Measurements from ENCODE around the gene C11orf16.

DNA sequence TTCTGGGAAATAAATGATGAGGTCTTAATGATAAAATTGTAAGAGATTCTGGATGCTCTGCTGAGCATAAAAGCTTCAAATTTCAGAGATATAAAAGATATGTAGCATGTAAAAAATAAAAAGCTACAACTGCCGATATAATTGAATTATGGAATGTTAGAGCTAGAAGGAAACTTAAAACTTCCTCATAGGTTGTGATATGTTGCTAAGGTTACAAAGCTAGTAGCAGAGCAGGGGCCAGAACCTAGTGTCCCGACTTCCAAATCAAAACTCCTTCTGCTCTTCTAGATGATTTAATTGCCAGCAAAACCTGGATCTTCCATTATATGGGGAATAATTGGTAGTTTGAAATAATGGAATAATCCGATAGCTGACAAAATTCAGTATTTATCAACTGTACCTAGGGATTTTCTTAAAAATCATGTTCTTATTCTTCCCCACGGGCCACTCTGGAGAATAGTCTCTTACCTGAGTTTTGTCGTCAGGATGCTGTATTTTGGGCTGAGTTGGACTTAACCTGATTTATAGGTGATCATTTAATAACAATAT, 9.8 kb upstream of the C11orf16 start, which contains the start of gene ASCL3:
- TF ChIP-seq, protein P1, sequence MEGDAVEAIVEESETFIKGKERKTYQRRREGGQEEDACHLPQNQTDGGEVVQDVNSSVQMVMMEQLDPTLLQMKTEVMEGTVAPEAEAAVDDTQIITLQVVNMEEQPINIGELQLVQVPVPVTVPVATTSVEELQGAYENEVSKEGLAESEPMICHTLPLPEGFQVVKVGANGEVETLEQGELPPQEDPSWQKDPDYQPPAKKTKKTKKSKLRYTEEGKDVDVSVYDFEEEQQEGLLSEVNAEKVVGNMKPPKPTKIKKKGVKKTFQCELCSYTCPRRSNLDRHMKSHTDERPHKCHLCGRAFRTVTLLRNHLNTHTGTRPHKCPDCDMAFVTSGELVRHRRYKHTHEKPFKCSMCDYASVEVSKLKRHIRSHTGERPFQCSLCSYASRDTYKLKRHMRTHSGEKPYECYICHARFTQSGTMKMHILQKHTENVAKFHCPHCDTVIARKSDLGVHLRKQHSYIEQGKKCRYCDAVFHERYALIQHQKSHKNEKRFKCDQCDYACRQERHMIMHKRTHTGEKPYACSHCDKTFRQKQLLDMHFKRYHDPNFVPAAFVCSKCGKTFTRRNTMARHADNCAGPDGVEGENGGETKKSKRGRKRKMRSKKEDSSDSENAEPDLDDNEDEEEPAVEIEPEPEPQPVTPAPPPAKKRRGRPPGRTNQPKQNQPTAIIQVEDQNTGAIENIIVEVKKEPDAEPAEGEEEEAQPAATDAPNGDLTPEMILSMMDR (conservative IDR thresholded peaks at IDR 0.05; ENCODE audit: low read length): no peak
- no peak for TF ChIP-seq EZH2phosphoT487 (IDR thresholded peaks at IDR 0.05; ENCODE audit: borderline replicate concordance)

Data from Loucy (cell line).